Raji (cell line): Measurements from ENCODE around the gene DIP2B.
A peak's percentile ranks its signal among the peaks of the same experiment; 100 is the strongest.

Experiments used
- POLR2A ChIP-seq: IDR thresholded peaks from 2 replicates; pipeline ENCODE4 v1.6.1; 2011; ENCODE audit warnings: low read depth, low read length, control low read depth; ENCODE audit not compliant: insufficient read depth

Gene DIP2B

GRCh38 chr12:50732591-50732990 lies 227.8 kb downstream of the DIP2B start:
- TF ChIP-seq POLR2A: no peak

- TF ChIP-seq POLR2A: no peak
Measured at GRCh38 chr12:50733706-50734105, 228.9 kb downstream of the DIP2B start.

- TF ChIP-seq POLR2A: no peak
Measured at GRCh38 chr12:50734409-50735263, 229.9 kb downstream of the DIP2B start.

GRCh38 chr12:50739611-50740010 lies 234.8 kb downstream of the DIP2B start:
- no peak for TF ChIP-seq POLR2A

- TF ChIP-seq POLR2A: no peak
Measured at GRCh38 chr12:50740307-50740706, 235.5 kb downstream of the DIP2B start.

GRCh38 chr12:50742776-50743175 lies 238.0 kb downstream of the DIP2B start:
- no peak for TF ChIP-seq POLR2A

GRCh38 chr12:50745861-50746260 lies 241.1 kb downstream of the DIP2B start:
- no peak for TF ChIP-seq POLR2A

GRCh38 chr12:50746431-50746830 lies 241.6 kb downstream of the DIP2B start:
- no peak for TF ChIP-seq POLR2A

GRCh38 chr12:50747817-50748216 lies 243.0 kb downstream of the DIP2B start:
- TF ChIP-seq POLR2A: no peak

GRCh38 chr12:50749459-50749882 lies 244.7 kb downstream of the DIP2B start:
- no peak for TF ChIP-seq POLR2A

GRCh38 chr12:50750366-50750765 lies 245.6 kb downstream of the DIP2B start:
- TF ChIP-seq POLR2A: no peak

GRCh38 chr12:50751948-50752721 lies 247.3 kb downstream of the DIP2B start:
- TF ChIP-seq POLR2A: no peak

GRCh38 chr12:50753232-50753769 lies 248.5 kb downstream of the DIP2B start:
- no peak for TF ChIP-seq POLR2A

GRCh38 chr12:50763639-50764285 lies 259.0 kb downstream of the DIP2B start, which contains the start of gene ATF1:
ATF1 (plus strand) TSS chr12:50764101; CDS start chr12:50780146, 16,045 bp downstream.
- TF ChIP-seq POLR2A: peak; percentile 98
